C4-2B (cell line): ENCODE measurements around the gene MYO1D.

Experiments used
- H3K27ac ChIP-seq: fragments of 450-650 bp; 2 replicates; pipeline ENCODE4 v1.5.1; 2017
- ZFX ChIP-seq: fragments of 450-650 bp; IDR thresholded peaks from 2 replicates; pipeline ENCODE4 v1.6.1; 2017
- TF ChIP-seq, protein P1 (sequence below): fragments of 450-650 bp; conservative IDR thresholded peaks from 2 replicates; pipeline ENCODE4 v1.5.1; 2017; ENCODE audit warnings: mild to moderate bottlenecking

MYO1D gene

DNA sequence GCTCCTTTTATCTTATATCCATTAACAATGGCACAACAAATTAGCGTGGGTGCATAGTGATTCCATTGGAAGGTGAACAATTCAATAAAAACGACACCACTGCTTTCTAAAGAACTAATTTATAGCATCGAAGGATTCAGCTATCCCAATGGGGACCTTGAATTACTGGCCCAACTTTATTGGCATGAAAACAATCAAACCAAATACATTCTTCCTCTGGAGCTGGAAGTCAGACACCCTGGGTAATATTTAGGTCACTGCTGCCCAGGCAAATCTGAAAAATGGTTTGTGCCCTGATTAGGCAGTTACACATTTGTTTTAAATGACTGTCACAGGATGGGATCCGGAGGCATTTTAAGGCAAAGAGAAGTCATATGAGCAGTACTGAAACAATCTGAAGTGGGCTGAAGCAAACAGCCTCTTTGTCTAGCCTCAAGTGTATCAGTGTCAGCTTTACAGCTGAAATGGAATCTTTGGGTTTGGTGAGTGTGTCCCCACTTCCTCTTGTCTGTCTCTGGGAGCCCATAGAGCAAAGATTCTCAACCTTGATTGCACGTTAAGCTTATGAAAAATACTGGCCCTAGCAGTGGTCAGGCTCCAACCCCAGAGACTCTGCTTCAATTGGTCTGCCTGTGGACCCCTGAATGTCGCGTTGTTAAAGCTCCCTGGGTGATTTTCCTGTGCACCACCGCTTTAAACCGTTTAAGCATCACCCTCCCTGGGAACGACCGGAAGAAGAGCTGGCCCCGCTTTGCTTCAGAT, 359.8 kb downstream of the MYO1D start:
- no peak overlapping the region for H3K27ac ChIP-seq
- no peak for TF ChIP-seq ZFX
- TF ChIP-seq, protein P1, sequence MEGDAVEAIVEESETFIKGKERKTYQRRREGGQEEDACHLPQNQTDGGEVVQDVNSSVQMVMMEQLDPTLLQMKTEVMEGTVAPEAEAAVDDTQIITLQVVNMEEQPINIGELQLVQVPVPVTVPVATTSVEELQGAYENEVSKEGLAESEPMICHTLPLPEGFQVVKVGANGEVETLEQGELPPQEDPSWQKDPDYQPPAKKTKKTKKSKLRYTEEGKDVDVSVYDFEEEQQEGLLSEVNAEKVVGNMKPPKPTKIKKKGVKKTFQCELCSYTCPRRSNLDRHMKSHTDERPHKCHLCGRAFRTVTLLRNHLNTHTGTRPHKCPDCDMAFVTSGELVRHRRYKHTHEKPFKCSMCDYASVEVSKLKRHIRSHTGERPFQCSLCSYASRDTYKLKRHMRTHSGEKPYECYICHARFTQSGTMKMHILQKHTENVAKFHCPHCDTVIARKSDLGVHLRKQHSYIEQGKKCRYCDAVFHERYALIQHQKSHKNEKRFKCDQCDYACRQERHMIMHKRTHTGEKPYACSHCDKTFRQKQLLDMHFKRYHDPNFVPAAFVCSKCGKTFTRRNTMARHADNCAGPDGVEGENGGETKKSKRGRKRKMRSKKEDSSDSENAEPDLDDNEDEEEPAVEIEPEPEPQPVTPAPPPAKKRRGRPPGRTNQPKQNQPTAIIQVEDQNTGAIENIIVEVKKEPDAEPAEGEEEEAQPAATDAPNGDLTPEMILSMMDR: no peak

DNA sequence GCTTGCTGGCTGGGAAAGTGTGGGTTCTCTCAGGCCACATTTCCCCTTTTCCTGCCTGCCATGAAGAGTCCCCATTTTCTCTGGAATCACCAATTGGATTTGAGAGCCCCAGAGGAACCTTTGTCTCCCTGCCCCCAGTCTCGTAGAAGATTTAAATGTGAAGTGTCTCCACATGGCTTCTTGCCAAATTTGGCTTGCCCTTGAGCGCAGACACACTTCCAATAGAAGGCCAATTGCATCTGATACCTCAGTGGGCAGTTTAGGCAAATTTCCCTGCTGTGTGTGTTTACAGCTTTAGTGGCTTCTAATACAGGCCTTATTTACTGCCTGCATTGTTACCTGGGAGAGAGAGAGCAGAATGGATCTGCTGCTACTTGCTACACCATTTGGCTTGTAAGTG, 360.5 kb downstream of the MYO1D start:
- H3K27ac ChIP-seq: no peak overlapping the region
- no peak for TF ChIP-seq ZFX
- TF ChIP-seq, protein P1: no peak

DNA sequence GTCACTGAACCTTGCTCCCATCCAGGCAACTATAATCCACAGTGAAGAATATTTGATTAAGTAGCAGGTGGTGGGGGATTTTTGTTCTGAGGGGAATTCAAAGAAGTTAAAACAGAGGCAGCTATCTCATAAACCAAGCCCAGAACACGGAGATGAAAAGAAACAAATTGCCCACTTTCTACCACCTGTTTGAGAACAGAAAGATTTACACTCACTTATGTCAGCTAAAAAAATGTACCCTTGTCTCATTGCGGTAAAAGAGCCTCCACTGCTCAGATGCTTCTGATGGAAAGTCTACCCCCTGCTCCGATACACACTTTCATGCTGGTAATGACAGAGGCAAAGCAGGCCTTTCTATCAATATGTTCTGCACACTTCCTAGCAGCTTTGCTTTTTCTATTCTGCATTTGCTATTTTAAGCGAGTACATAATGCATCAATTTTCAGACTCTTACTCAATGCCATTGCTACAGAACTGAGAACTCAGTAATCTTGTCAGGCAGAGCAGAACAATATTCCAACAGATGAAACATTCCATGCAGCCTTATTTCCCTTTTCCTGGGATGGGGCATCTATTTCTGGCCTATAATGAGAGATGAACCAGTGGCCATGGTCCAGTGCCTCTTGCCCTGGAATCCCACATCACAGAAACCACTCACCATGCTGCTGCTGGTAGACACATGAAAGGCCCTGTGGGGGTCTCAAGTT, 361.1 kb downstream of the MYO1D start:
- no peak overlapping the region for H3K27ac ChIP-seq
- TF ChIP-seq, protein P1: no peak
- TF ChIP-seq ZFX: no peak

DNA sequence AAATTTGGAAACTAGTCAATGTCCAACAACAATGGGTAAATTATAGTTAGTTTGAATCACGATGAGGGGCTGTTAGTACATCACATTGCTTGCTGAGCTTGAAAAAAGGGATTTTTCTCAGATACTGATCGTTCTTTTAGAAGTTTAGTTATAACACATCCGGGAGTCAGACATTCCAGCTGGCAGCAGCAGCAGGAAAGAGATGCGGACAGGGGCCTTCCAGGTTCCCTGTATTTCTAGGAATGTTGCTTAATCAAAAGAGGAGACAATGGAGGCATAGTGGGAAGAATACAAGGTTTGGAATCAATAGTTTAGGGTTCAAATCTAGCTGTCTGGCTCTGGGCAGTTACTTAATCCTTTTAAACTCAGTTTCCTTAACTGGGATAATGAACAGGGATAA, 362.3 kb downstream of the MYO1D start:
- TF ChIP-seq, protein P1: no peak
- TF ChIP-seq ZFX: no peak
- no peak overlapping the region for H3K27ac ChIP-seq

DNA sequence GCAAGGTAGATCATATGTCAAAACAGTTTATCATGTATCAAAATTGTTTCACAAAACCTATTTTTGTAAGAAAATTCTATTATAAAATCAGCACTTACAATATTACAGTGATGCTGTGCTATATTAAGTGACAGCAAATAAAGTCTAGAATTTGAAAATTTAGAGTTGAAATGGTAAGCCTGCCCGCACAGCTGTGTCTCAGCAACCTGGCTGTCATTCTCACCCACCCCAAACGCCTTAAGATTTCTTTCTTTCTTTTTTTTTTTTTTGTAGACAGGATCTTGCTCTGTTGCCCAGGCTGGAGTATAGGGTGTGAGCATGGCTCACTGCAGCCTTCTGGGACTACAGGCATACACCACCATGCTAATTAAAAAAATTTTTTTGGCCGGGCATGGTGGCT, 363.3 kb downstream of the MYO1D start:
- TF ChIP-seq ZFX: no peak
- TF ChIP-seq, protein P1: no peak
- no peak overlapping the region for H3K27ac ChIP-seq

DNA sequence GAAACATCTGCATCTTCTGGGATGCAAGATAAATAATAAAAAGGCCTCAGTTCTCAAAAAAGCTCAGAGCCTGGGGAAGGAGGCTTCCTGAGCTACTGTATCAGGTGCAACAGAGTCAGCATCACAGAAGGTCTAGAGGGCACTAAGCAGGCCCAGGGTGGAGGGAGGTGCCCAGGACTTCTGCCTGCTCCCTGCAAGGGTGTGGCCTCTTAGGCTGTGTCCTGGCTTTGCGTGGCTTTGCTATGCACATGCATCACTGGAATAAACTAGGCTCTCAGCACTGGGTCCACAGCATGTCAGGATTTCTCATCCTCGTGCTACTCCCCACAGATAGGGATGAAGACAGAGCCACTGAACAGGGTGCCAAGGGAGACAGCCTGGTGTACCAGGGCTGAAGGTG, 364.6 kb downstream of the MYO1D start:
- TF ChIP-seq ZFX: no peak
- TF ChIP-seq, protein P1: no peak
- H3K27ac ChIP-seq: no peak overlapping the region

DNA sequence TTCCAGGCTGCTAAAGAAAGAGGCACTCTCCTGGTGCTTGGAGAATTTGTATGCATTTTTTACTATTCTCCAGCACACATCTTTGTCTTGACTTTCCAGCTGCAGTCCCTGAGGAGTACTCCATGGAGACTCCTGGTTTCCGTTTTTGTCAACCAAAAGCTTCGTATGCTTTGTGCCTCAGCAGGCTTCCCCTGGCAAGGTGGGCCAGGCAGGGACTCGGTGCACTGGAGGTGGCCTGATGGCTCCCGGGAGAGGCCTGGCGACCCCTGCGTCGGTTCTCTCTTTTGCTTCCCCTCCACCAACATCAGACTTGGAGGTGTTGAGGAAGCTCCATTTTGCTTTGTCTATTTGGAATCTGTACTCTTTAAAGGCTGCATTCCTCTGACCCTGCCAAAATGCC, 366.5 kb downstream of the MYO1D start:
- H3K27ac ChIP-seq: no peak overlapping the region
- no peak for TF ChIP-seq ZFX
- TF ChIP-seq, protein P1: no peak
